ENCODE results near the gene STPG2.

GRCh38 chr4:97998203-97998602 lies 145.1 kb downstream of the STPG2 start:
- TF ChIP-seq CTCF (IDR thresholded peaks at IDR 0.05; ENCODE audit: low read depth, low read length) (no peak), EZH2phosphoT487 (IDR thresholded peaks at IDR 0.05; ENCODE audit: low read depth) (no peak)

Data from OCI-LY3 (cell line).